ENCODE measurements around the gene SS18L1.

Gene SS18L1

DNA sequence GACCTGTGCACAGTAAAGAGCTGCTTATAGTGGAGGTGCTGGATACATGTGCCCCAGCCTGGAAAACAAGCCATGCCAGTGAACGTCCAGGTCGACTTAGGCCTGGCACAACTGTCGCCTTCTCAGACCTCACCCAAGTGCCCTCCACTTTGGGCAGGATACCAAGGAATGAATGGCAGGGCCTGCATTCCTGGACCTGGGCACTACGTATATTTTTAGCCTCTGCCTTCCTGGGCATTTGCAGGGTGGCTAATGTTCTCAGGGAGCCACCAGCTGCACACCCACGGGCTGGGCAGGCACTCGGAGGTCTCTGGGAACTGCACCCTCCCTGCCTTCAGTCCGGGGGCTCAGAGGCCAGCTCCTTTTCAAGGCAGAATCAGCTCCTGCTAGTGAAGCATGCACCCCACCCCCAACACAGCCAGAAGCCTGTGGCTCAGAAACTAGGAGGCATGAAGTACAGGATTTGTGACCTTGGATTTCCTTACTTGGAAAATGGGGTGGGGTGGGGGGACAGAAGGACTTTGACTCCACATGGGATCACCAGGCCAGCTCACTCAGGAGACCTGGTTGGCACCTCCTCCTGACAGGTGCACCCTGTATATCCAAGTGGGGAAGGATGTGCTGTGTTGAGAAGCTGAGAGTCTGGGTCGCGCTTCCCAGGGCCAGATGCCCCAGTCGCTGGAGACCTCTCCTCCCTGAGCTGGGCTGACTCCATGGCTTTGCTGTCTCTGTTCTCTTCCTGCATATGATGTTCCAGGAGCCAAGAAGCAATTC is 23.8 kb upstream of the SS18L1 start:
- H3K9me3 Mint-ChIP-seq = no peaks in the 10 kb centered on the region
- H3K4me3 Mint-ChIP-seq = peak overlapping the region; percentile 65 to 75 (median 70)
- H3K27me3 Mint-ChIP-seq (ENCODE audit: low read depth) = peaks cover 38% of the 10 kb centered on the region
- peak overlapping the region in 1 of 3 experiments; percentile 56 for H3K27ac Mint-ChIP-seq
- H3K36me3 Mint-ChIP-seq (ENCODE audit: low read depth) = peaks cover 11% of the 10 kb centered on the region
- TF ChIP-seq, protein P1, sequence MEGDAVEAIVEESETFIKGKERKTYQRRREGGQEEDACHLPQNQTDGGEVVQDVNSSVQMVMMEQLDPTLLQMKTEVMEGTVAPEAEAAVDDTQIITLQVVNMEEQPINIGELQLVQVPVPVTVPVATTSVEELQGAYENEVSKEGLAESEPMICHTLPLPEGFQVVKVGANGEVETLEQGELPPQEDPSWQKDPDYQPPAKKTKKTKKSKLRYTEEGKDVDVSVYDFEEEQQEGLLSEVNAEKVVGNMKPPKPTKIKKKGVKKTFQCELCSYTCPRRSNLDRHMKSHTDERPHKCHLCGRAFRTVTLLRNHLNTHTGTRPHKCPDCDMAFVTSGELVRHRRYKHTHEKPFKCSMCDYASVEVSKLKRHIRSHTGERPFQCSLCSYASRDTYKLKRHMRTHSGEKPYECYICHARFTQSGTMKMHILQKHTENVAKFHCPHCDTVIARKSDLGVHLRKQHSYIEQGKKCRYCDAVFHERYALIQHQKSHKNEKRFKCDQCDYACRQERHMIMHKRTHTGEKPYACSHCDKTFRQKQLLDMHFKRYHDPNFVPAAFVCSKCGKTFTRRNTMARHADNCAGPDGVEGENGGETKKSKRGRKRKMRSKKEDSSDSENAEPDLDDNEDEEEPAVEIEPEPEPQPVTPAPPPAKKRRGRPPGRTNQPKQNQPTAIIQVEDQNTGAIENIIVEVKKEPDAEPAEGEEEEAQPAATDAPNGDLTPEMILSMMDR (IDR thresholded peaks at IDR 0.05; ENCODE audit: unreplicated experiment in 3 of 3) = no peak
- H3K4me1 Mint-ChIP-seq = peaks cover 29% of the 10 kb centered on the region

DNA sequence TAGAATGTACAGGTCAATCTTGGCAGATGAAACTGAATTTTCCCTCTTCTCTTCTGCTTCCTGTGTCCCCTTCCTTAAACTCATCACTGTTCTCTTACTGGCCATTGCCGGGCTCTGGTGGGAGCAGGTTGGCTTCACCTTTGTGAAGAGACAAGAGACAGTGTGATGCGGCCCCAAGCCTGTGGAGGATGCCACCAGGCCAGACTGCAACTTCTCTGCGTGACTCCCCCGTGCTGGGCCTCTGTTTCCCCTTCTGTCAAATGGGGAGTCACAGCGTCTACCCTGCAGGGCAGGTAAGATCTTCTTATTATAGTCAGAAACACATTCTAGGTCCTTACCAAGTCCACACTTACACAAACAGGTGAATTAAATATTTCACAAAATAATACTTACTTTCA is 23.2 kb upstream of the SS18L1 start:
- Mint-ChIP-seq H3K36me3 (ENCODE audit: low read depth) (peaks cover 17% of the 10 kb centered on the region), H3K4me3 (peak overlapping the region; percentile 65 to 75 (median 70)), H3K4me1 (peaks cover 29% of the 10 kb centered on the region), H3K27ac (peak overlapping the region in 1 of 3 experiments; percentile 56), H3K27me3 (ENCODE audit: low read depth) (peaks cover 32% of the 10 kb centered on the region), H3K9me3 (no peaks in the 10 kb centered on the region)
- TF ChIP-seq, protein P1 (IDR thresholded peaks at IDR 0.05; ENCODE audit: unreplicated experiment in 3 of 3) = no peak

DNA sequence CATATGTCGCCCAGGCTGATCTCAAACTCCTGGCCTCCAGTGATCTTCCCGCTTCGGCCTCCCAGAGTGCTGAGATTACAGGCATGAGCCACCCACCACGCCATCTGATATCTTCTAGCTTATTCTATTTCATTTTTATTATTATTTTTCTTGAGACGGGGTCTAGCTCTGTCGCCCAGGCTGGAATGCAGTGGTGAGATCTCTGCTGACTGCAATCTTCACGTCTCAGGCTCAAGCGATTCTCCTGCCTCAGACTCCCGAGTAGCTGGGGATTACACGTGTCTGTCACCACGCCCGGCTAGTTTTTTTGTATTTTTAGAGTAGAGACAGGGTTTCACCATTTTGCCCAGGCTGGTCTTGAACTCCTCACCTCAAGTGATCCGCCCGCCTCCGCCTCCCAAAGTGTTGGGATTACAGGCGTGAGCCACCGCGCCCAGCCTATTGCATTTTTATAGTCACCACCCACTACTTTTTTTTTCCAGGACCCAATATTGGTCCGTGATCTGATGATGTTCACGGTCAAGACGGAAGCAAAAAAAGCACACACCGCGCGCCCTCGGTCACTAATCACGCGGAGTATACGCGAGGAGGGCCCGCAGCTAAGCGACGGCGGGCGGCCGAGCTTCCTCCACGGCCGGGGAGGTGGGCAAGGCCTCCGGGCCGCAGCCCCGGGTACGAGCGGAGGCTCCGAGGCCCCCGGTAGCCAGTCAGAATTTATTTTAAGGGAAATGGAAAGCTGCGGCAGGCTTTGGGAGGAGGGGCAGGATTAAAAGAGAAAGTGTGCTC is 22.4 kb upstream of the SS18L1 start:
- Mint-ChIP-seq H3K36me3 (ENCODE audit: low read depth) (peaks cover 20% of the 10 kb centered on the region), H3K27ac (peak overlapping the region; percentile 68 to 95 (median 83)), H3K4me3 (peak overlapping the region; percentile 88 to 92 (median 90)), H3K27me3 (ENCODE audit: low read depth) (peaks cover 27% of the 10 kb centered on the region), H3K4me1 (peaks cover 29% of the 10 kb centered on the region), H3K9me3 (no peaks in the 10 kb centered on the region)
- TF ChIP-seq, protein P1 (IDR thresholded peaks at IDR 0.05; ENCODE audit: unreplicated experiment in 3 of 3) = no peak

DNA sequence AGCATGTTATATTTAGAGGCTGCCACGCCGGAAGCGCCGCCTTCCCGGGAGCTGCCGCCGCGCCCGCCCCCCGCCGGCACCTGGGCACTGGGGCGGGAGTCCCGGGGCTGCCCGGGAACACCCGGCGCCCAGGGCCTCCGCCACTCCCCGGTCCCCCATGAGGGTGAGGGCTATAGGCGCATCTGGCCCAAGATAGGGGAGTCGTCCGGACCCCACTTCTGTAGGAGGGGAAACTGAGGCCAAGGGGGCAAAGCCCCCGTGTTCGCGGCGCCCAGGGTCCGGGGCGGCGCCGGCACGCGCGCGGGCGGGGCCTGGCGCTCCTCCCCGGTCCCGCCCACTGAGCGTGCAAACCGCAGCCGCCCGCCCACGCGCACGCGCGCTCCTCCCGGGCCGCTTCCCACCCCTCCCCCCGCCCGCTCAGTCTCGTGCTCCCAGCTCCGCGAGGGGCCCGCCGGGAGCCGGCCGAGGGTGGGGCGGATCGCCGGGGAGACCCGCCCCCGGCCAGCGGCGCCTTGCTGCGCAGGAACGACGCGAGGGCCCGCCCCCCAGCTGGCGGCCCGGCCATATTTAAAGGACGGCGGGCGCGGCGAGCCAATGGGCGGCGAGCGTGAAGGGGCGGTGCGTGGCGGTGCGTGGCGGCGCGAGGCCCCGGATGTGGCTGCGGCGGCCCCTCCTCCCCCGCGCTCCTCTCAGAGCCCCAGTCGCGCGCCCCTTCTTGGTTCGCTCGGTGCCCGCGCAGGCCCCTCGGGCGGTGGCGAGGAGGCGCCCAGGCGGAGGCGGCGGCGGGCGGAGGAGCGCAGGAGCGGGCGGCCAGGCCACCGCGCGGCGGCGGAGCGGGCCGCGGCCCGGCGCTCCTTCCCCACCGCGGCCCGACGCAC is 21.6 kb upstream of the SS18L1 start, which contains the start of gene LSM14B:
LSM14B (plus strand) TSS at position 700 of the 878 bp plus-strand sequence. CDS start 192 bp downstream, outside the sequence.
- H3K36me3 Mint-ChIP-seq (ENCODE audit: low read depth) = peaks cover 29% of the 10 kb centered on the region
- peak within 1 kb of the TSS; percentile 90 to 94 (median 91) for H3K4me3 Mint-ChIP-seq
- H3K27ac Mint-ChIP-seq = peak within 1 kb of the TSS; percentile 71 to 95 (median 83)
- H3K4me1 Mint-ChIP-seq = peaks cover 33% of the 10 kb centered on the region
- H3K27me3 Mint-ChIP-seq (ENCODE audit: low read depth) = peaks cover 20% of the 10 kb centered on the region
- TF ChIP-seq, protein P1 (IDR thresholded peaks at IDR 0.05; ENCODE audit: unreplicated experiment in 3 of 3) = no peak
- H3K9me3 Mint-ChIP-seq = no peaks in the 10 kb centered on the region

DNA sequence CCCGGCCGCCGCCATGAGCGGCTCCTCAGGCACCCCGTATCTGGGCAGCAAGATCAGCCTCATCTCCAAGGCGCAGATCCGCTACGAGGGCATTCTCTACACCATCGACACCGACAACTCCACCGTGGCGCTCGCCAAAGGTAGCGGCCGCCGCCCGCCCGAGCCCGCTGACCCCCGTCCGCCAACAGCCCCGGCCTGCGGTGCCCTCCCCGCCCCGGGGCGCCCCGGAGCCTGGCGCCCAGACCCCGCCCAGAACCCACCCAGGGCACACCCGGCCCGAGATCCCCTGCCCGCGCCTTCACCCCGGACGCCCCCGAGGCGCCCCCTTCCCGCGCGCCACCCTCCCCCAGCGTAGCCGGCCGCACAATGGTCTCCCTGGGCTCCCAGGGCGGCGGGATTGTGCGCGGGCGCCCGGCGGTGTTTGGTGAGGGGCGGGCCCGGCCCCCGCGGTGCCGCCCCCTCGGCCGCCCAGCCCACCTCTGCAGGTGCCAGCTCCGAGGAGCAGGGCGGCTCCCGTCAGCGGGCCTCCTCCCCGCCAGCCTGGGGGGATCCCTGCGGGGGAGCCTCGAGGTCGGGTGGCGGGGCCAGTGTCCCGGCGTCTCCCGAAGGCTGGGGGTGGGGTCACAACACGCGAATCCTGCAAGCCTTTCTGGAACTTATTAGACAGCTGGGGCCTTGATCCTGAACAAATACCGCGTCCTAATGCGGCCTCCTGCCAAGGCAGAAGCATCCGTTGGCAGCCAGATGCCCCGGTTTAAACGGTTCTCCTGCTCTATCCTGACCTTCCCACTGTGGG is 20.7 kb upstream of the SS18L1 start:
- peak overlapping the region; percentile 90 to 94 (median 91) for H3K4me3 Mint-ChIP-seq
- TF ChIP-seq, protein P1 (IDR thresholded peaks at IDR 0.05; ENCODE audit: unreplicated experiment in 3 of 3) = no peak
- peaks cover 14% of the 10 kb centered on the region for H3K27me3 Mint-ChIP-seq (ENCODE audit: low read depth)
- H3K4me1 Mint-ChIP-seq = peaks cover 39% of the 10 kb centered on the region
- peak overlapping the region; percentile 69 to 83 (median 71) for H3K27ac Mint-ChIP-seq
- peaks cover 37% of the 10 kb centered on the region for H3K36me3 Mint-ChIP-seq (ENCODE audit: low read depth)
- no peaks in the 10 kb centered on the region for H3K9me3 Mint-ChIP-seq
